GM12892 (cell line): ENCODE results near the gene OTOL1.

ENCODE experiments used
- POLR2A ChIP-seq: IDR thresholded peaks from 2 replicates; pipeline ENCODE4 v1.6.1; 2011; ENCODE audit warnings: low read depth, low read length, control low read depth
- POLR2AphosphoS5 ChIP-seq: IDR thresholded peaks from 2 replicates; pipeline ENCODE4 v1.6.1; 2011; ENCODE audit warnings: low read depth, low read length, control low read depth

DNA sequence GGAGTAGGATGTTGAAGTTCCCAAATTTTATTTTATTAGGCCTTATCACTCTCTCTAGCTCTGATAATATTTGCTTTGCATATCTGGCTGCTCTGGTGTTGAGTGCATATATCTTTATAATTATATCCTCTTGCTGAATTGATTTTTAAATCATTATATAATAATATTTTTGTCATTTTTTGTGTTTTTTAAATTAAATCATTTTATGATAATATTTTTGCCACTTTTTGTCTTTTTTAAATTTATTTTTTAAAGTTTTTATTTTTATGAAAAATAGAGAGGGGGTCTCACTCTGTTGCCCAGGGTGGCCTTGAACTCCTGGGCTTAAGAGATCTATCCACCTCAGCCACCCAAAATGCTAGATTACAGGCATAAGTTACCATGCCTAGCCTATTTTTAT lies 34.5 kb upstream of the OTOL1 start:
- TF ChIP-seq POLR2A: no peak
- no peak for TF ChIP-seq POLR2AphosphoS5
